HCT116 (cell line): Measurements from ENCODE around the gene SYNJ1. TPM values are rescaled to one million over a fixed set of nuclear protein-coding genes. Genes with fewer than 3 reads are reported as not detected.

Experiments
- ATAC-seq: fragments of 200-7000 bp; cut with Tn5 transposase; 2 replicates; pipeline ENCODE4 v1.9.1; 2020; ENCODE audit warnings: mild to moderate bottlenecking, moderate library complexity
- BruUV-seq: library from RNA; stranded (reverse); fragments of 400-500 nt; replicated peaks from 2 replicates; lab custom pipeline; 2021; lab: Mats Ljungman, UMichigan
- CTCF ChIA-PET: fragments of 300-600 bp; sonication (Branson Sonifier 250); formaldehyde crosslinking; loops from one replicate; lab custom pipeline; 2021; ENCODE audit warnings: antibody characterized with exemption; lab: Charles Lee
- POLR2A ChIA-PET: fragments of 300-600, 350-600 bp; sonication (Branson Sonifier 250); formaldehyde crosslinking; loops from one replicate; lab custom pipeline; 2021; ENCODE audit warnings: antibody characterized with exemption; lab: Charles Lee
- RAD21 ChIA-PET, 2 experiments: fragments of 300-600 bp; sonication (Branson Sonifier 250); formaldehyde crosslinking; loops; one replicate each; lab custom pipeline; 2023; ENCODE audit warnings: low total read pairs in 2 of 2; ENCODE audit not compliant: uncharacterized antibody in 2 of 2, unreplicated experiment in 2 of 2, low non-redundant PET in 1 of 2; lab: Charles Lee
- DNase-seq: peaks from one replicate; pipeline ENCODE4 v3.0.0-alpha.2; 2010; ENCODE audit warnings: low read depth, low spot score
- H2AFZ ChIP-seq: fragments of 200-600 bp; shearing (Covaris generic), sonication (generic); 2 replicates; pipeline ENCODE4 v1.6.1; 2017; ENCODE audit warnings: low read depth, mixed run types, mixed read lengths, antibody characterized with exemption, low read length; ENCODE audit not compliant: poor library complexity, severe bottlenecking
- H3K27ac ChIP-seq: 2 replicates; pipeline ENCODE4 v1.5.1; 2012; ENCODE audit warnings: low read depth, low read length
- H3K27me3 ChIP-seq: fragments of 200-600 bp; sonication (generic); 2 replicates; pipeline ENCODE4 v1.6.1; 2016; ENCODE audit warnings: mixed run types, low read length, mixed read lengths; ENCODE audit not compliant: insufficient read depth
- H3K36me3 ChIP-seq, 2 experiments: fragments of 200-500 bp in 1 of 2; fragments of 200-600 bp in 1 of 2; sonication (Bioruptor generic) in 1 of 2; sonication (generic) in 1 of 2; 2 replicates each; pipeline versions ENCODE4 v1.5.1 to v1.6.1; 2014 to 2016; ENCODE audit warnings: low read length in 2 of 2, inconsistent platforms in 1 of 2, mixed read lengths in 1 of 2, mixed run types in 1 of 2; ENCODE audit not compliant: insufficient read depth in 2 of 2, control insufficient read depth in 1 of 2
- H3K4me1 ChIP-seq, 2 experiments: fragments of 200-600 bp in 1 of 2; sonication (generic) in 1 of 2; 2 replicates each; pipeline versions ENCODE4 v1.5.1 to v1.6.1; 2012 to 2017; ENCODE audit warnings: low read length in 2 of 2, inconsistent platforms in 1 of 2, mild to moderate bottlenecking in 1 of 2, mixed read lengths in 1 of 2, mixed run types in 1 of 2, moderate library complexity in 1 of 2; ENCODE audit not compliant: insufficient read depth in 2 of 2, control insufficient read depth in 1 of 2
- H3K4me2 ChIP-seq: fragments of 200-600 bp; sonication (generic); 2 replicates; pipeline ENCODE4 v1.6.1; 2017; ENCODE audit warnings: mixed run types, low read length, mixed read lengths
- H3K4me3 ChIP-seq, 2 experiments: fragments of 200-600 bp in 1 of 2; sonication (generic) in 1 of 2; replicated peaks in 1 of 2; 2 replicates each; pipeline ENCODE4 v1.5.1; 2011 to 2016; ENCODE audit warnings: low read length in 2 of 2, control low read depth in 1 of 2, low read depth in 1 of 2, mild to moderate bottlenecking in 1 of 2, mixed read lengths in 1 of 2, mixed run types in 1 of 2
- H3K79me2 ChIP-seq: fragments of 200-600 bp; sonication (generic); 2 replicates; pipeline ENCODE4 v1.6.1; 2017; ENCODE audit warnings: mild to moderate bottlenecking, mixed run types, low read length, moderate library complexity, mixed read lengths; ENCODE audit not compliant: insufficient read depth
- H3K9ac ChIP-seq: fragments of 200-600 bp; sonication (generic); 2 replicates; pipeline ENCODE4 v1.6.1; 2016; ENCODE audit warnings: low read length, mixed read lengths
- H3K9me2 ChIP-seq: fragments of 200-600 bp; sonication (generic), shearing (Covaris generic); 2 replicates; pipeline ENCODE4 v1.6.1; 2017; ENCODE audit warnings: mixed run types, mild to moderate bottlenecking, moderate library complexity; ENCODE audit not compliant: insufficient read depth
- H3K9me3 ChIP-seq, 2 experiments: fragments of 200-500 bp in 1 of 2; fragments of 200-600 bp in 1 of 2; sonication (Bioruptor generic) in 1 of 2; sonication (generic) in 1 of 2; 2 replicates each; pipeline ENCODE4 v1.6.1; 2014 to 2017; ENCODE audit warnings: low read length in 2 of 2, mixed read lengths in 2 of 2, inconsistent platforms in 1 of 2, low read depth in 1 of 2, mild to moderate bottlenecking in 1 of 2, mixed run types in 1 of 2, moderate library complexity in 1 of 2; ENCODE audit not compliant: control insufficient read depth in 1 of 2, insufficient read depth in 1 of 2
- H4K20me1 ChIP-seq: fragments of 200-600 bp; sonication (generic), shearing (Covaris generic); 2 replicates; pipeline ENCODE4 v1.6.1; 2017; ENCODE audit warnings: mixed run types, mild to moderate bottlenecking, moderate library complexity; ENCODE audit not compliant: insufficient read depth
- CEBPB ChIP-seq: IDR thresholded peaks from 2 replicates; pipeline ENCODE4 v1.6.1; 2012; ENCODE audit warnings: low read depth
- EGR1 ChIP-seq: IDR thresholded peaks from 2 replicates; pipeline ENCODE4 v1.6.1; 2012; ENCODE audit warnings: low read depth
- ELF1 ChIP-seq: IDR thresholded peaks from 2 replicates; pipeline ENCODE4 v1.6.1; 2012; ENCODE audit warnings: low read depth, borderline replicate concordance
- EZH2 ChIP-seq: fragments of 200-600 bp; sonication (generic); IDR thresholded peaks from 2 replicates; pipeline ENCODE4 v1.6.1; 2017; ENCODE audit warnings: antibody characterized with exemption, mixed run types
- JUND ChIP-seq: IDR thresholded peaks from 2 replicates; pipeline ENCODE4 v1.6.1; 2012
- MAX ChIP-seq: IDR thresholded peaks from 2 replicates; pipeline ENCODE4 v1.6.1; 2012
- POLR2A ChIP-seq: IDR thresholded peaks from 2 replicates; pipeline ENCODE4 v1.7.0; 2011; ENCODE audit warnings: borderline replicate concordance; ENCODE audit not compliant: insufficient read depth, insufficient read length; ENCODE audit errors: extremely low read depth
- POLR2AphosphoS5 ChIP-seq: IDR thresholded peaks from 2 replicates; pipeline ENCODE4 v1.6.1; 2011; ENCODE audit warnings: mild to moderate bottlenecking, low read depth, low read length, moderate library complexity
- REST ChIP-seq: IDR thresholded peaks from 2 replicates; pipeline ENCODE4 v1.6.1; 2012; ENCODE audit warnings: low read depth
- SIN3A ChIP-seq: IDR thresholded peaks from 2 replicates; pipeline ENCODE4 v1.6.1; 2012; ENCODE audit warnings: low read depth
- SP1 ChIP-seq: IDR thresholded peaks from 2 replicates; pipeline ENCODE4 v1.6.1; 2012; ENCODE audit warnings: low read depth
- TCF7L2 ChIP-seq: IDR thresholded peaks from 2 replicates; pipeline ENCODE4 v1.7.0; 2011; ENCODE audit warnings: borderline replicate concordance, inconsistent platforms; ENCODE audit not compliant: insufficient read depth, insufficient read length; ENCODE audit errors: extremely low read depth
- ZFX ChIP-seq: fragments of 450-650 bp; IDR thresholded peaks from 2 replicates; pipeline ENCODE4 v1.6.1; 2017
- intact Hi-C: fragments of 100-400 bp; cut with micrococcal nuclease; formaldehyde crosslinking; loops from 2 replicates; pipeline ENCODE4 v1.10.0; 2022
- total RNA-seq: library from RNA; stranded (reverse); gene quantifications from one replicate; pipeline ENCODE4 v1.2.1, GENCODE V29; 2021; ENCODE audit not compliant: unreplicated experiment
- TF ChIP-seq, protein P1 (sequence below): IDR thresholded peaks from 2 replicates; pipeline ENCODE4 v1.6.1; 2011; ENCODE audit warnings: mild to moderate bottlenecking, low read length, moderate library complexity; ENCODE audit not compliant: insufficient replicate concordance; ENCODE audit errors: extremely low read depth
- TF ChIP-seq, protein P2 (sequence below), 3 experiments: fragments of 200-600 bp in 1 of 3; sonication (generic) in 1 of 3; IDR thresholded peaks in 2 of 3; conservative IDR thresholded peaks in 1 of 3; 2 replicates each; pipeline ENCODE4 v1.5.1; 2012 to 2017; ENCODE audit warnings: low read depth in 2 of 3, low read length in 2 of 3, antibody characterized with exemption in 1 of 3, borderline replicate concordance in 1 of 3, control low read depth in 1 of 3, mild to moderate bottlenecking in 1 of 3, mixed read lengths in 1 of 3, mixed run types in 1 of 3, moderate library complexity in 1 of 3; ENCODE audit not compliant: insufficient read depth in 1 of 3
- TF ChIP-seq, protein P3 (sequence below): IDR thresholded peaks from 2 replicates; pipeline ENCODE4 v1.6.1; 2012

SYNJ1 gene
- total RNA-seq, 1 experiment from 2014 or later = 7.2 TPM

DNA sequence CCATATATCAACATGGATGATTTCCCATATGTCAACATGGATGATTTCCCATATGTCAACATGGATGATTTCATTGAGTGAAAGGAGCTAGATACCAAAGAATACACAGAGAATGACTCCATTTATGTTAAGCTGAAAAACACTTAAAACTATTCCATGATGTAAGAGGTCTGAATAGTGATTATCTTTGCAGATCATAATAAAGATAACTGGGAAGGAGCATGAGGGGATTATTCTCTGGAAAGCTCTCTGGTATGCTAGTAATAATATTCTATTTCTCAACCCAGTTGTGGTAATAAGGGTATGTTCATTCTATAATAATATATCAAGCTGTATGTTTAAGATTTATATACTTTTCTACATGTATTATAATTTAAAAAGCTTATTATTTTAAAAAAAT lies 14.1 kb downstream of the SYNJ1 start:
- RAD21 ChIA-PET = no interaction called here
- ATAC-seq (no peak), DNase-seq (no peak)
- H3K9me3 ChIP-seq = no peaks in the 10 kb centered on the region; a peak in 1 of 4 replicates
- no peaks in the 10 kb centered on the region for H3K27me3 ChIP-seq
- POLR2A ChIA-PET = no interaction called here
- no peaks in the 10 kb centered on the region for H3K4me1 ChIP-seq
- intact Hi-C loops = no loop called here
- CTCF ChIA-PET = no interaction called here
- H3K27ac ChIP-seq = no peak overlapping the region
- BruUV-seq = no TSS peak
- no peaks in the 10 kb centered on the region for H3K36me3 ChIP-seq
- H3K4me3 ChIP-seq = no peak overlapping the region
- TF ChIP-seq, protein P1, sequence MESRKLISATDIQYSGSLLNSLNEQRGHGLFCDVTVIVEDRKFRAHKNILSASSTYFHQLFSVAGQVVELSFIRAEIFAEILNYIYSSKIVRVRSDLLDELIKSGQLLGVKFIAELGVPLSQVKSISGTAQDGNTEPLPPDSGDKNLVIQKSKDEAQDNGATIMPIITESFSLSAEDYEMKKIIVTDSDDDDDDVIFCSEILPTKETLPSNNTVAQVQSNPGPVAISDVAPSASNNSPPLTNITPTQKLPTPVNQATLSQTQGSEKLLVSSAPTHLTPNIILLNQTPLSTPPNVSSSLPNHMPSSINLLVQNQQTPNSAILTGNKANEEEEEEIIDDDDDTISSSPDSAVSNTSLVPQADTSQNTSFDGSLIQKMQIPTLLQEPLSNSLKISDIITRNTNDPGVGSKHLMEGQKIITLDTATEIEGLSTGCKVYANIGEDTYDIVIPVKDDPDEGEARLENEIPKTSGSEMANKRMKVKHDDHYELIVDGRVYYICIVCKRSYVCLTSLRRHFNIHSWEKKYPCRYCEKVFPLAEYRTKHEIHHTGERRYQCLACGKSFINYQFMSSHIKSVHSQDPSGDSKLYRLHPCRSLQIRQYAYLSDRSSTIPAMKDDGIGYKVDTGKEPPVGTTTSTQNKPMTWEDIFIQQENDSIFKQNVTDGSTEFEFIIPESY = no peak
- TF ChIP-seq EZH2 (no peak), SP1 (no peak), REST (no peak), POLR2AphosphoS5 (no peak), JUND (no peak), CEBPB (no peak), TCF7L2 (no peak), EGR1 (no peak), ELF1 (no peak), MAX (no peak), POLR2A (no peak), SIN3A (no peak), ZFX (no peak)
- TF ChIP-seq, protein P2, sequence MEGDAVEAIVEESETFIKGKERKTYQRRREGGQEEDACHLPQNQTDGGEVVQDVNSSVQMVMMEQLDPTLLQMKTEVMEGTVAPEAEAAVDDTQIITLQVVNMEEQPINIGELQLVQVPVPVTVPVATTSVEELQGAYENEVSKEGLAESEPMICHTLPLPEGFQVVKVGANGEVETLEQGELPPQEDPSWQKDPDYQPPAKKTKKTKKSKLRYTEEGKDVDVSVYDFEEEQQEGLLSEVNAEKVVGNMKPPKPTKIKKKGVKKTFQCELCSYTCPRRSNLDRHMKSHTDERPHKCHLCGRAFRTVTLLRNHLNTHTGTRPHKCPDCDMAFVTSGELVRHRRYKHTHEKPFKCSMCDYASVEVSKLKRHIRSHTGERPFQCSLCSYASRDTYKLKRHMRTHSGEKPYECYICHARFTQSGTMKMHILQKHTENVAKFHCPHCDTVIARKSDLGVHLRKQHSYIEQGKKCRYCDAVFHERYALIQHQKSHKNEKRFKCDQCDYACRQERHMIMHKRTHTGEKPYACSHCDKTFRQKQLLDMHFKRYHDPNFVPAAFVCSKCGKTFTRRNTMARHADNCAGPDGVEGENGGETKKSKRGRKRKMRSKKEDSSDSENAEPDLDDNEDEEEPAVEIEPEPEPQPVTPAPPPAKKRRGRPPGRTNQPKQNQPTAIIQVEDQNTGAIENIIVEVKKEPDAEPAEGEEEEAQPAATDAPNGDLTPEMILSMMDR (IDR thresholded peaks at IDR 0.05 in 2 of 3, conservative IDR thresholded peaks at IDR 0.05 in 1 of 3; ENCODE audit: borderline replicate concordance in 1 of 3, insufficient read depth in 1 of 3, low read depth in 2 of 3, low read length in 2 of 3) = no peak
- TF ChIP-seq, protein P3, sequence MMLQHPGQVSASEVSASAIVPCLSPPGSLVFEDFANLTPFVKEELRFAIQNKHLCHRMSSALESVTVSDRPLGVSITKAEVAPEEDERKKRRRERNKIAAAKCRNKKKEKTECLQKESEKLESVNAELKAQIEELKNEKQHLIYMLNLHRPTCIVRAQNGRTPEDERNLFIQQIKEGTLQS = no peak
- no peaks in the 10 kb centered on the region for H4K20me1 ChIP-seq
- no peak overlapping the region for H3K9ac ChIP-seq
- no peak overlapping the region for H2AFZ ChIP-seq
- no peaks in the 10 kb centered on the region for H3K9me2 ChIP-seq
- H3K4me2 ChIP-seq = no peak overlapping the region
- H3K79me2 ChIP-seq = no peaks in the 10 kb centered on the region
